T-helper 1 cell treated with Interleukin-12 subunit alpha and Interleukin-12 subunit beta and Interleukin-4 antibody, amounts not matched to agents 30 μg/mL and 1 μg/mL, for 36 hours (primary cell): ENCODE data around the gene ST6GALNAC6.
"Not testable (repeated sequence)": the region's sequence is repeated elsewhere in the genome, so short reads cannot be mapped to it uniquely, and the experiment has no call there.

Source experiments
- H3K27ac Mint-ChIP-seq: one replicate; pipeline ENCODE4 v1.8.0; 2021; ENCODE audit warnings: mild to moderate bottlenecking, mixed read lengths
- H3K27me3 Mint-ChIP-seq: one replicate; pipeline ENCODE4 v1.8.0; 2021; ENCODE audit warnings: low read depth, mixed read lengths
- H3K36me3 Mint-ChIP-seq: one replicate; pipeline ENCODE4 v1.8.0; 2021; ENCODE audit warnings: low read depth, mixed read lengths
- H3K4me1 Mint-ChIP-seq: one replicate; pipeline ENCODE4 v1.8.0; 2021; ENCODE audit warnings: low read depth, mixed read lengths
- H3K4me3 Mint-ChIP-seq: one replicate; pipeline ENCODE4 v1.8.0; 2021; ENCODE audit warnings: mild to moderate bottlenecking, moderate library complexity, mixed read lengths
- H3K9me3 Mint-ChIP-seq: one replicate; pipeline ENCODE4 v1.8.0; 2021; ENCODE audit warnings: mixed read lengths

The ST6GALNAC6 gene

GRCh38 chr9:127897193-127897692 lies 2.2 kb downstream of the ST6GALNAC6 start:
- Mint-ChIP-seq H3K27ac (no peak overlapping the region), H3K36me3 (peaks cover 53% of the 10 kb centered on the region), H3K4me3 (no peak overlapping the region), H3K4me1 (peaks cover 29% of the 10 kb centered on the region), H3K27me3 (no peaks in the 10 kb centered on the region), H3K9me3 (peaks cover 18% of the 10 kb centered on the region)

- Mint-ChIP-seq H3K36me3 (peaks cover 54% of the 10 kb centered on the region), H3K4me1 (peaks cover 29% of the 10 kb centered on the region), H3K9me3 (peaks cover 18% of the 10 kb centered on the region), H3K4me3 (no peak overlapping the region), H3K27me3 (no peaks in the 10 kb centered on the region), H3K27ac (no peak overlapping the region)
Observed at GRCh38 chr9:127896395-127897192, 2.8 kb downstream of the ST6GALNAC6 start.

- Mint-ChIP-seq H3K27ac (no peak overlapping the region), H3K27me3 (no peaks in the 10 kb centered on the region), H3K36me3 (peaks cover 57% of the 10 kb centered on the region), H3K4me3 (no peak overlapping the region), H3K4me1 (peaks cover 26% of the 10 kb centered on the region), H3K9me3 (peaks cover 18% of the 10 kb centered on the region)
Observed at GRCh38 chr9:127895811-127896210, 3.6 kb downstream of the ST6GALNAC6 start.

GRCh38 chr9:127893392-127893791 lies 6.0 kb downstream of the ST6GALNAC6 start:
- Mint-ChIP-seq H3K4me1 (peaks cover 24% of the 10 kb centered on the region), H3K27me3 (no peaks in the 10 kb centered on the region), H3K4me3 (no peak overlapping the region), H3K36me3 (peaks cover 64% of the 10 kb centered on the region), H3K27ac (no peak overlapping the region), H3K9me3 (peaks cover 18% of the 10 kb centered on the region)

- Mint-ChIP-seq H3K9me3 (peaks cover 18% of the 10 kb centered on the region), H3K36me3 (peaks cover 64% of the 10 kb centered on the region), H3K4me3 (no peak overlapping the region), H3K27ac (no peak overlapping the region), H3K4me1 (peaks cover 24% of the 10 kb centered on the region), H3K27me3 (no peaks in the 10 kb centered on the region)
Observed at GRCh38 chr9:127892831-127893230, 6.6 kb downstream of the ST6GALNAC6 start.

GRCh38 chr9:127890053-127890452 lies 9.3 kb downstream of the ST6GALNAC6 start:
- H3K27ac Mint-ChIP-seq, result no peak overlapping the region
- H3K27me3 Mint-ChIP-seq, result no peaks in the 10 kb centered on the region
- H3K4me3 Mint-ChIP-seq, result no peak overlapping the region
- H3K36me3 Mint-ChIP-seq, result peaks cover 58% of the 10 kb centered on the region
- H3K4me1 Mint-ChIP-seq, result peaks cover 20% of the 10 kb centered on the region
- H3K9me3 Mint-ChIP-seq, result peaks cover 13% of the 10 kb centered on the region

- no peak overlapping the region for H3K27ac Mint-ChIP-seq
- peaks cover 18% of the 10 kb centered on the region for H3K4me1 Mint-ChIP-seq
- no peaks in the 10 kb centered on the region for H3K9me3 Mint-ChIP-seq
- no peaks in the 10 kb centered on the region for H3K27me3 Mint-ChIP-seq
- H3K4me3 Mint-ChIP-seq, result no peak overlapping the region
- H3K36me3 Mint-ChIP-seq, result peaks cover 47% of the 10 kb centered on the region
Observed at GRCh38 chr9:127887792-127888191, 11.6 kb downstream of the ST6GALNAC6 start.

GRCh38 chr9:127886401-127886972 lies 12.9 kb downstream of the ST6GALNAC6 start:
- Mint-ChIP-seq H3K36me3 (peaks cover 41% of the 10 kb centered on the region), H3K4me3 (no peak overlapping the region), H3K9me3 (no peaks in the 10 kb centered on the region), H3K27ac (no peak overlapping the region), H3K4me1 (peaks cover 16% of the 10 kb centered on the region), H3K27me3 (no peaks in the 10 kb centered on the region)

- H3K4me3 Mint-ChIP-seq, result no peak overlapping the region
Observed at GRCh38 chr9:127885508-127886281, 13.7 kb downstream of the ST6GALNAC6 start.

GRCh38 chr9:127884976-127885490 lies 14.4 kb downstream of the ST6GALNAC6 start:
- no peak overlapping the region for H3K4me3 Mint-ChIP-seq
- H3K27ac Mint-ChIP-seq, result no peak overlapping the region
- H3K36me3 Mint-ChIP-seq, result peaks cover 33% of the 10 kb centered on the region
- no peaks in the 10 kb centered on the region for H3K27me3 Mint-ChIP-seq
- H3K9me3 Mint-ChIP-seq, result no peaks in the 10 kb centered on the region
- H3K4me1 Mint-ChIP-seq, result peaks cover 14% of the 10 kb centered on the region

More at GRCh38 chr9:127885508-127886281, 13.7 kb downstream of the ST6GALNAC6 start:
- Mint-ChIP-seq H3K27ac (no peak overlapping the region), H3K27me3 (no peaks in the 10 kb centered on the region), H3K9me3 (no peaks in the 10 kb centered on the region), H3K4me1 (peaks cover 16% of the 10 kb centered on the region), H3K36me3 (peaks cover 37% of the 10 kb centered on the region)

GRCh38 chr9:127884427-127884911 lies 14.9 kb downstream of the ST6GALNAC6 start:
- no peaks in the 10 kb centered on the region for H3K27me3 Mint-ChIP-seq
- peaks cover 30% of the 10 kb centered on the region for H3K36me3 Mint-ChIP-seq
- no peak overlapping the region for H3K4me3 Mint-ChIP-seq

GRCh38 chr9:127883959-127884358 lies 15.4 kb downstream of the ST6GALNAC6 start:
- H3K27ac Mint-ChIP-seq, result no peak overlapping the region

More at GRCh38 chr9:127884427-127884911, 14.9 kb downstream of the ST6GALNAC6 start:
- Mint-ChIP-seq H3K9me3 (no peaks in the 10 kb centered on the region), H3K27ac (no peak overlapping the region), H3K4me1 (peaks cover 12% of the 10 kb centered on the region)

GRCh38 chr9:127881715-127882114 lies 17.7 kb downstream of the ST6GALNAC6 start:
- not testable (repeated sequence) for H3K4me3 Mint-ChIP-seq, H3K4me1 Mint-ChIP-seq, H3K9me3 Mint-ChIP-seq, H3K27me3 Mint-ChIP-seq, H3K27ac Mint-ChIP-seq
- peaks cover 23% of the 10 kb centered on the region for H3K36me3 Mint-ChIP-seq

More at GRCh38 chr9:127883959-127884358, 15.4 kb downstream of the ST6GALNAC6 start:
- Mint-ChIP-seq H3K4me1 (peaks cover 12% of the 10 kb centered on the region), H3K9me3 (no peaks in the 10 kb centered on the region), H3K27me3 (no peaks in the 10 kb centered on the region), H3K4me3 (no peak overlapping the region), H3K36me3 (peaks cover 32% of the 10 kb centered on the region)

- peaks cover 17% of the 10 kb centered on the region for H3K36me3 Mint-ChIP-seq
- H3K4me1 Mint-ChIP-seq, result peaks cover 8% of the 10 kb centered on the region
- H3K9me3 Mint-ChIP-seq, result no peaks in the 10 kb centered on the region
- peaks cover 4% of the 10 kb centered on the region for H3K27me3 Mint-ChIP-seq
- no peak overlapping the region for H3K27ac Mint-ChIP-seq
- no peak overlapping the region for H3K4me3 Mint-ChIP-seq
Observed at GRCh38 chr9:127880143-127880542, 19.3 kb downstream of the ST6GALNAC6 start.
